Vagina (tissue), 2 donors: ENCODE measurements around the gene CACTIN. TPM values are rescaled to one million over a fixed set of nuclear protein-coding genes. Genes with fewer than 3 reads are reported as not detected.
"Not testable (repeated sequence)": the region's sequence is repeated elsewhere in the genome, so short reads cannot be mapped to it uniquely, and the experiment has no call there.

Experiments used
- DNase-seq, 2 donors: peaks; one replicate each; pipeline ENCODE4 v3.0.0-alpha.2; 2017; ENCODE audit errors: extremely low spot score in 2 of 2
- H3K27ac ChIP-seq: fragments of 200-600 bp; sonication (generic); one replicate; pipeline ENCODE4 v1.5.1; 2019
- H3K27me3 ChIP-seq: fragments of 200-600 bp; sonication (generic); one replicate; pipeline ENCODE4 v1.5.1; 2019
- H3K36me3 ChIP-seq, 2 donors: fragments of 200-600 bp; sonication (generic); one replicate each; pipeline ENCODE4 v1.5.1; 2017 to 2019
- H3K4me1 ChIP-seq: fragments of 200-600 bp; sonication (generic); one replicate; pipeline ENCODE4 v1.5.1; 2019
- H3K4me3 ChIP-seq, 2 donors: fragments of 200-600 bp; sonication (generic); 1 replicate in 1 of 2; 2 replicates in 1 of 2; pipeline ENCODE4 v1.5.1; 2016 to 2019
- H3K9me3 ChIP-seq: fragments of 200-600 bp; sonication (generic); one replicate; pipeline ENCODE4 v1.5.1; 2019
- CTCF ChIP-seq, 3 experiments: fragments of 450-650 bp in 2 of 3; fragments of 200-600 bp in 1 of 3; sonication (generic) in 1 of 3; IDR thresholded peaks; one replicate each; pipeline ENCODE4 v1.5.1; 2017 to 2019; ENCODE audit warnings: antibody characterized with exemption in 3 of 3, mild to moderate bottlenecking in 2 of 3, moderate library complexity in 2 of 3
- POLR2A ChIP-seq, 2 donors: fragments of 450-650 bp; IDR thresholded peaks; one replicate each; pipeline ENCODE4 v1.6.1; 2017; ENCODE audit warnings: antibody characterized with exemption in 2 of 2, mild to moderate bottlenecking in 2 of 2, moderate library complexity in 2 of 2
- POLR2AphosphoS5 ChIP-seq, 2 donors: sonication (generic); formaldehyde crosslinking; IDR thresholded peaks; one replicate each; pipeline ENCODE4 v1.9.0; 2017; ENCODE audit warnings: antibody characterized with exemption in 2 of 2, mild to moderate bottlenecking in 2 of 2, low read depth in 1 of 2; ENCODE audit not compliant: insufficient read depth in 1 of 2
- intact Hi-C: fragments of 100-400 bp; cut with DNase I; formaldehyde crosslinking; loops from one replicate; pipeline ENCODE4 v1.15.1; 2023
- total RNA-seq: library from RNA; depleted of rRNA; stranded (reverse); fragments of >200 nt; gene quantifications from one replicate; pipeline ENCODE4 v1.2.3, GENCODE V29; 2016

CACTIN gene
- total RNA-seq, 1 donor from 2014 or later, result 36.3 TPM

GRCh38 chr19:3648037-3648905 lies 21.7 kb upstream of the CACTIN start:
- Histone ChIP-seq H3K27ac (no peak overlapping the region), H3K36me3 (peaks cover 0 to 40% of the 10 kb centered on the region in 2 donors), H3K9me3 (no peaks in the 10 kb centered on the region), H3K4me1 (no peaks in the 10 kb centered on the region), H3K4me3 (no peak overlapping the region), H3K27me3 (no peaks in the 10 kb centered on the region)
- no peak for DNase-seq
- intact Hi-C loops, result no loop called here
- TF ChIP-seq CTCF (IDR thresholded peaks at IDR 0.05) (no peak), POLR2AphosphoS5 (IDR thresholded peaks at IDR 0.05; ENCODE audit: insufficient read depth in 1 of 2, low read depth in 1 of 2) (no peak), POLR2A (IDR thresholded peaks at IDR 0.05) (no peak)

- DNase-seq, H3K27ac ChIP-seq, H3K9me3 ChIP-seq, H3K4me1 ChIP-seq, H3K4me3 ChIP-seq, H3K27me3 ChIP-seq, intact Hi-C loops: not testable (repeated sequence)
- H3K36me3 ChIP-seq, result peaks cover 0 to 37% of the 10 kb centered on the region in 2 donors
Observed at GRCh38 chr19:3647102-3647501, 20.5 kb upstream of the CACTIN start.

GRCh38 chr19:3646336-3647092 lies 19.9 kb upstream of the CACTIN start:
- no peaks in the 10 kb centered on the region for H3K27me3 ChIP-seq
- intact Hi-C loops, result no loop called here
- H3K27ac ChIP-seq, result no peak overlapping the region
- H3K9me3 ChIP-seq, result no peaks in the 10 kb centered on the region
- no peak for TF ChIP-seq POLR2A (IDR thresholded peaks at IDR 0.05)
- TF ChIP-seq CTCF (IDR thresholded peaks at IDR 0.05), result no peak
- H3K4me3 ChIP-seq, result no peak overlapping the region
- H3K36me3 ChIP-seq, result peaks cover 0 to 35% of the 10 kb centered on the region in 2 donors
- DNase-seq, result no peak
- no peaks in the 10 kb centered on the region for H3K4me1 ChIP-seq

- DNase-seq, result no peak
- Histone ChIP-seq H3K4me3 (no peak overlapping the region), H3K4me1 (no peaks in the 10 kb centered on the region), H3K36me3 (peaks cover 0 to 33% of the 10 kb centered on the region in 2 donors), H3K27me3 (no peaks in the 10 kb centered on the region), H3K27ac (no peak overlapping the region), H3K9me3 (no peaks in the 10 kb centered on the region)
- intact Hi-C loops, result no loop called here
- TF ChIP-seq CTCF (IDR thresholded peaks at IDR 0.05), result no peak
Observed at GRCh38 chr19:3645726-3646125, 19.1 kb upstream of the CACTIN start.

- intact Hi-C loops, result no loop called here
- Histone ChIP-seq H3K4me3 (no peak overlapping the region), H3K36me3 (peaks cover 0 to 36% of the 10 kb centered on the region in 2 donors), H3K9me3 (no peaks in the 10 kb centered on the region), H3K27ac (no peak overlapping the region), H3K27me3 (no peaks in the 10 kb centered on the region), H3K4me1 (no peaks in the 10 kb centered on the region)
- TF ChIP-seq CTCF (IDR thresholded peaks at IDR 0.05) (no peak), POLR2AphosphoS5 (IDR thresholded peaks at IDR 0.05; ENCODE audit: insufficient read depth in 1 of 2, low read depth in 1 of 2) (no peak), POLR2A (IDR thresholded peaks at IDR 0.05) (no peak)
- DNase-seq, result no peak
Observed at GRCh38 chr19:3645067-3645396, 18.4 kb upstream of the CACTIN start.
